MM.1S (cell line): ENCODE measurements around the gene PTPRN2.

Source experiments
- DNase-seq: peaks from one replicate; pipeline ENCODE4 v3.0.0-alpha.2; 2015
- H2AFZ ChIP-seq: fragments of 300-600 bp; sonication (generic); 2 replicates; pipeline ENCODE4 v1.6.0; 2016; ENCODE audit warnings: antibody characterized with exemption, low read length
- H3F3A ChIP-seq: fragments of 300-600 bp; sonication (generic); 2 replicates; pipeline ENCODE4 v1.6.1; 2016; ENCODE audit warnings: mild to moderate bottlenecking, antibody characterized with exemption, low read length, moderate library complexity, mixed read lengths; ENCODE audit not compliant: insufficient read depth
- H3K27ac ChIP-seq: fragments of 300-600 bp; sonication (generic); 2 replicates; pipeline ENCODE4 v1.5.1; 2016; ENCODE audit warnings: mild to moderate bottlenecking, low read length
- H3K27me3 ChIP-seq: fragments of 300-600 bp; sonication (generic); replicated peaks from 2 replicates; pipeline ENCODE4 v1.6.0; 2016; ENCODE audit warnings: low read length; ENCODE audit not compliant: insufficient read depth
- H3K36me3 ChIP-seq: fragments of 300-600 bp; sonication (generic); replicated peaks from 2 replicates; pipeline ENCODE4 v1.6.1; 2016; ENCODE audit warnings: mild to moderate bottlenecking, low read length, mixed read lengths; ENCODE audit not compliant: insufficient read depth
- H3K4me1 ChIP-seq: fragments of 300-600 bp; sonication (generic); 2 replicates; pipeline ENCODE4 v1.6.1; 2016; ENCODE audit warnings: low read length, mixed read lengths
- H3K4me2 ChIP-seq: fragments of 300-600 bp; sonication (generic); 2 replicates; pipeline ENCODE4 v1.6.0; 2016; ENCODE audit warnings: low read depth, low read length
- H3K4me3 ChIP-seq: fragments of 300-600 bp; sonication (generic); 2 replicates; pipeline ENCODE4 v1.5.1; 2016; ENCODE audit warnings: low read length, mixed read lengths
- H3K79me2 ChIP-seq: fragments of 300-600 bp; sonication (generic); 2 replicates; pipeline ENCODE4 v1.6.1; 2016; ENCODE audit warnings: mixed run types, low read length, mixed read lengths
- H3K9ac ChIP-seq: fragments of 300-600 bp; sonication (generic); 2 replicates; pipeline ENCODE4 v1.6.1; 2016; ENCODE audit warnings: low read length, mixed read lengths
- H3K9me2 ChIP-seq: fragments of 300-600 bp; sonication (generic); replicated peaks from 2 replicates; pipeline ENCODE4 v1.6.1; 2016; ENCODE audit warnings: mild to moderate bottlenecking, low read length, mixed read lengths; ENCODE audit not compliant: insufficient read depth
- H3K9me3 ChIP-seq: fragments of 300-600 bp; sonication (generic); replicated peaks from 2 replicates; pipeline ENCODE4 v1.6.1; 2016; ENCODE audit warnings: mild to moderate bottlenecking, low read length, mixed read lengths; ENCODE audit not compliant: insufficient read depth
- H4K20me1 ChIP-seq: fragments of 300-600 bp; sonication (generic); 2 replicates; pipeline ENCODE4 v1.6.1; 2016; ENCODE audit warnings: mild to moderate bottlenecking, low read length, moderate library complexity, mixed read lengths; ENCODE audit not compliant: insufficient read depth
- CTCF ChIP-seq: fragments of 300-600 bp; sonication (generic); IDR thresholded peaks from 2 replicates; pipeline ENCODE4 v1.5.1; 2016; ENCODE audit warnings: antibody characterized with exemption, low read length, mixed read lengths
- EZH2 ChIP-seq: fragments of 300-600 bp; sonication (generic); optimal IDR thresholded peaks from 2 replicates; pipeline ENCODE3; 2017; ENCODE audit warnings: low read depth, mild to moderate bottlenecking, antibody characterized with exemption, low read length, mixed read lengths
- EZH2phosphoT487 ChIP-seq: fragments of 300-600 bp; sonication (generic); IDR thresholded peaks from 2 replicates; pipeline ENCODE4 v1.6.1; 2018; ENCODE audit warnings: antibody characterized with exemption, low read length

PTPRN2 gene

DNA sequence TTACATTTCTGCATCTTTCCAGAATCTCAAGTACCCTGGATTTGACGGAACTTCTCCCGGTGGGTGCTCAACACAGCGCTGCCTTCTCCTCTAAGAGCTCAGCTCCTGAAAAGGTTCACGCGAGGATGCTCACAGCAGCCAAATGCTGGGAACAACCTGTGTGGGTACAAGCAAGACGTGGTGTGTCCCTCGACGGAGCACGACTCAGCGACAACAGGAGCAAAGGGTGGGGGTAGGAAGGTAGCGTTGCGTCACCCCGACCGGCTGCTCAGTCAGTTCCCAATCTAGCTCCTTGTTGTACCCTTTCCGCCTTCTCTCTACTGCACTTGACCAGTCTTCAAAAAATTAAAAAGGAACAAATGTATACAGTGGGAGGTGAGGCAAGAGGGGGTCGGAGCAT, 117.3 kb downstream of the PTPRN2 start:
- H3K9me2 ChIP-seq = no peaks in the 10 kb centered on the region
- no peaks in the 10 kb centered on the region for H4K20me1 ChIP-seq
- no peaks in the 10 kb centered on the region for H3K79me2 ChIP-seq
- TF ChIP-seq CTCF (no peak), EZH2 (no peak), EZH2phosphoT487 (no peak)
- H3K9me3 ChIP-seq = no peaks in the 10 kb centered on the region
- no peak overlapping the region for H3K9ac ChIP-seq
- H3K4me2 ChIP-seq = no peak overlapping the region
- no peaks in the 10 kb centered on the region for H3K36me3 ChIP-seq
- H3F3A ChIP-seq = no peaks in the 10 kb centered on the region
- H3K27me3 ChIP-seq = peaks cover 77% of the 10 kb centered on the region
- H2AFZ ChIP-seq = no peak overlapping the region
- no peak for DNase-seq
- H3K4me3 ChIP-seq = no peak overlapping the region
- no peak overlapping the region for H3K27ac ChIP-seq
- H3K4me1 ChIP-seq = 0 out of 2 replicates have a peak, but pooled peaks cover 6% of the 10 kb centered on the region

DNA sequence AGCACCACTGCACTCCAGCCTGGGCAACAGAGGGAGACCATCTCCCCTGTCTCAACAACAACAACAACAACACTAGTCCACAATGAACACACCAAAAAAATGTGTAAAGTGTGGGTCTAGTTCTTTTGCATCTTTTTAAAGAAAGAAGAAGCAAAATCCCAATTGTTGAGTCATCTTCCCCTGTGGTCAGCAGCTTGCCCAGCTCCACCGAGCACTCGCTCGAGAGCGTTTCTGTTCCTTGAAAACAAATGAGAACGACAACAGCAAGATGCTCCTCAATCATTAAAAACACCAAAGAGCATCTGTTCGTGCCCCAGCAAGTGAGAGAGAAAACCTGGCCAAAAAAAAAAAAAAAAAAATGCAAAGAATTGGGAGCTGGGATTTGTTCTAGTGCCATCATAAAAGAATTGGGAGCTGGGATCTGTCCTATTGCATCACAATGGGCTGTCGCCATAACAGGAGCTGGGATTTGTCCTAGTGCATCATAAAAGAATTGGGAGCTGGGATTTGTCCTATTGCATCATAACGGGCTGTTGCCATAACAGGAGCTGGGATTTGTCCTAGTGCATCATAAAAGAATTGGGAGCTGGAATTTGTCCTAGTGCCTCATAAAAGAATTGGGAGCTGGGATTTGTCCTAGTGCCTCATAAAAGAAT, 118.1 kb downstream of the PTPRN2 start:
- H3K4me1 ChIP-seq = 0 out of 2 replicates have a peak, but pooled peaks cover 6% of the 10 kb centered on the region
- H3K9ac ChIP-seq = no peak overlapping the region
- no peak overlapping the region for H3K4me3 ChIP-seq
- no peak overlapping the region for H3K4me2 ChIP-seq
- no peaks in the 10 kb centered on the region for H3K9me3 ChIP-seq
- H4K20me1 ChIP-seq = no peaks in the 10 kb centered on the region
- TF ChIP-seq EZH2phosphoT487 = no peak
- no peak for TF ChIP-seq EZH2
- no peak for TF ChIP-seq CTCF
- no peak overlapping the region for H2AFZ ChIP-seq
- H3F3A ChIP-seq = no peaks in the 10 kb centered on the region
- no peak for DNase-seq
- no peaks in the 10 kb centered on the region for H3K36me3 ChIP-seq
- no peaks in the 10 kb centered on the region for H3K9me2 ChIP-seq
- no peak overlapping the region for H3K27ac ChIP-seq
- no peaks in the 10 kb centered on the region for H3K79me2 ChIP-seq
- H3K27me3 ChIP-seq = peaks cover 77% of the 10 kb centered on the region

- TF ChIP-seq EZH2phosphoT487 (no peak), EZH2 (no peak), CTCF (no peak)
- Histone ChIP-seq H3K4me1 (0 out of 2 replicates have a peak, but pooled peaks cover 6% of the 10 kb centered on the region), H3K9me2 (no peaks in the 10 kb centered on the region), H3K27ac (no peak overlapping the region), H3K79me2 (no peaks in the 10 kb centered on the region), H3F3A (no peaks in the 10 kb centered on the region), H3K4me2 (no peak overlapping the region), H3K9me3 (no peaks in the 10 kb centered on the region), H3K27me3 (peaks cover 71% of the 10 kb centered on the region), H4K20me1 (no peaks in the 10 kb centered on the region), H3K36me3 (no peaks in the 10 kb centered on the region), H3K4me3 (no peak overlapping the region), H2AFZ (no peak overlapping the region), H3K9ac (no peak overlapping the region)
- DNase-seq = no peak
Measured at GRCh38 chr7:158468700-158469296, 118.8 kb downstream of the PTPRN2 start.
